ENCODE measurements around the gene SLC5A10.

The SLC5A10 gene

DNA sequence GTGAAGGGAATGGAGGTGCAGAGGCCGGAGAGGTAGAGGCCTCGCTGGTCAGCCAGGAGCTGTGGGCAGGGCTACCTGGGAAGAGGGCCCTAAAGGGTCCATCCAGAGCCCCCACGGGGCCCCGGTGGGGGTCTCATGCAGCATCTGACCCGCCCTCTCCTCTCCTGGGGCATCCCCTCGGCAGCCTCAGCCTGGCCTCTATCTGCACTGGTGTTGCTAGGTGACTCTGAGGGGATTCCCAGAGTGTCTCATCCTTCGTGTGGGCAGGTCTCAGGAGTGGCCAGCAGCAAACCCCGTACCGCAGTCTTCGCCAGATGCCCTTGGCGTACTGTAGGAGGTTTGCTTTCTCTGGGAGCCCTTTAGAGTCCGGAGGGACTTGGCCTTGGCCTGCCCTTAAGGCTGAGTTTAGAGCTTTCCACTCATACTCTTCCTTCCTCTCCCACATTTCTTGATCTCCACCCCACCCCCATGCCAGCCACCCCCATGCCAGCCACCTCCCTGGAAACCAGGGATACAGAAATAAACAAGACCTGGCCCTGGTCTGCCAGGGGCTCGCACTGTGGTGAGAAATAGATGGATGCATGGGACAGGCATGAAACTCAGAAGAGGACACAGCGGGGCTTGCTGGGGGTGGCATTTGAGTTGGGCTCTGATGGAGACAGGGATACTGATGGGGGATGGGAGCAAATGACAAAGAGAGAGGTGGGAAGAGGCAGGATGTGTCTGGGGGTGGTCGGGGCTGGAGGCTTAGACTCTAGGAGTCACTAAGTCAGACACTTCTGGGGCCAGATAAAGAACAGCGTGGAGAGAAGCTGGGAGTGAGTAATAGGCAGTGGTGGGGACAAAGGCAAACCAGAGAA lies 9.9 kb downstream of the SLC5A10 start:
- DNase-seq (ENCODE audit: low read depth in 1 of 2, low spot score in 1 of 2), result no peak
- TF ChIP-seq JUND (IDR thresholded peaks at IDR 0.05; ENCODE audit: low read depth), result no peak
- in situ Hi-C loops (cut with HindIII; ENCODE audit: low pct_unique_long_range_greater_than_20kb, low sequenced_read_pairs), result no loop called here

DNA sequence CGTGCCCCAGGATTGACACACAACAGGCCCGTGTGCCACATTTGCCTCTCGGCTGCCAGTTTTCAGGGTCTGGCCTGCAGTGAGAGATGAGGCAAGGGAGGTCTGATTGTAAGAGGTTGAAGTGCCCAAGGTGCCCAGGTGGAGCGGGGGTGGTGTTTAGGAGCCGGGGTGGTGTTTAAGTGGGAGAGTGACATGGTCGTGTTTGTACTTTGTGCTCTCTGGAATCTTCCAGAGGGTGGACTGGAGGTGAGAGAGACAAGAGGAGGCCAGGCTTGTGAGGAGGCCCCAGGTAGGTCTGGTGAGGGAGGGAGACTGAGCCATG lies 10.5 kb downstream of the SLC5A10 start:
- DNase-seq (ENCODE audit: low read depth in 1 of 2, low spot score in 1 of 2), result no peak
- no peak for TF ChIP-seq JUND (IDR thresholded peaks at IDR 0.05; ENCODE audit: low read depth)
- in situ Hi-C loops (cut with HindIII; ENCODE audit: low pct_unique_long_range_greater_than_20kb, low sequenced_read_pairs), result no loop called here

DNA sequence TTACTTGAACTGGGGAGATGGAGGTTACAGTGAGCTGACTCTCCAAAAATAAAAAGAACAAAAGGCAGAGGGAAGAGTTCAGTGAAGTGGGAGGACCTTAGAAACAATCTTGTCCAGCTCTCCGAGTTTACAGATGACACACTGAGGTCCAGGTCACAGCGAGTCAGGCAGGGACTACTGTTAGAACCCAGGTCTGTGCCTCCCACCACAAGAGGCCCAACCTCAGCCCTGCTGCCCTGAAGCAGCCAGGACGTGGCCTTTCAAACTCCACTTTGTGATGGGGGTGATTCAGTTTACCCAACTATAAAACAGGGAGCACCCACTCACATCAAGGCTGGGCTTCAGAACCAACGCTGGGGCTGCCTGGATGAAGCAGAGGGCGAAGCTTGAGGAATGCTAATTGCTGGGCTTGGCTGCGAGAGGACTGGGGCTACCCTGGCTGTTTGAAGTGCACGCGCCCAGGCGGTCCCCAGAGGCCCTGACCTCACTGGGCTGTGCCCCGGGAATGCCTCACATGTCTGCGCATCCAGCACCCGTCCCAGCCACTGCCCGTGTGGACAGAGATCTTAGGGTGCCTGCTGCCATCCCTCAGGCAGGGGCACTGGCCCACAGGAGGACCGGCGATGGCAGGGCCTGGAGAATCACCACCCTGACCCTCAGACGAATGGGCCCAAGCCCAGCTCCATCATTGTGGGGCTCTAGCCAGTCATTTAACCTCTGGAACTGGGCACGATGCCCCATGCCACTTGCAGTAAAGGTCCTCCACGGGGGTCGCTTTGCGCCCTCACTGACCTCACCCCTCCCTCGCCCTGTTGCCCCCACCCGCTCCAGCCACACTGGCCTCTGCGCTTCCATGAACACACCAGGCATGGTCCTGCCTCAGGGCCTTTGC lies 11.4 kb downstream of the SLC5A10 start:
- in situ Hi-C loops (cut with HindIII; ENCODE audit: low pct_unique_long_range_greater_than_20kb, low sequenced_read_pairs), result no loop called here
- TF ChIP-seq JUND (IDR thresholded peaks at IDR 0.05; ENCODE audit: low read depth), result no peak
- DNase-seq (ENCODE audit: low read depth in 1 of 2, low spot score in 1 of 2), result no peak

DNA sequence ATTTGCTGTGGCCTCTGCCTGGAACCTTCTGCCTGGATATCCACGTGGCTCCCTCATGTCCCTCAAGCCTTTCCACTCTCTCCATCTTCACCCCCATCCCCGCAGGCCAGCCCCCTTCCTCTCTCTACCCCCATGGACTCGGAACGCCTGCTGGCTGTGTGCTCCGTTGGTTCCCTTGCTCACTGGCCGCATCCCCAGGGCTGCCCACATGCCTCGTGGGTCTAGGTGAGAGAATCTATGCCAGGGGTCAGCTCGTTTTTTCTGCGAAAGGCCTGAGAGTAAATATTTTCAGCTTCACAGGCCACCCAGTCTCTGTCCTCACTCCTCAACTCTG lies 12.0 kb downstream of the SLC5A10 start:
- TF ChIP-seq JUND (IDR thresholded peaks at IDR 0.05; ENCODE audit: low read depth), result no peak
- no peak for DNase-seq (ENCODE audit: low read depth in 1 of 2, low spot score in 1 of 2)
- in situ Hi-C loops (cut with HindIII; ENCODE audit: low pct_unique_long_range_greater_than_20kb, low sequenced_read_pairs), result no loop called here

DNA sequence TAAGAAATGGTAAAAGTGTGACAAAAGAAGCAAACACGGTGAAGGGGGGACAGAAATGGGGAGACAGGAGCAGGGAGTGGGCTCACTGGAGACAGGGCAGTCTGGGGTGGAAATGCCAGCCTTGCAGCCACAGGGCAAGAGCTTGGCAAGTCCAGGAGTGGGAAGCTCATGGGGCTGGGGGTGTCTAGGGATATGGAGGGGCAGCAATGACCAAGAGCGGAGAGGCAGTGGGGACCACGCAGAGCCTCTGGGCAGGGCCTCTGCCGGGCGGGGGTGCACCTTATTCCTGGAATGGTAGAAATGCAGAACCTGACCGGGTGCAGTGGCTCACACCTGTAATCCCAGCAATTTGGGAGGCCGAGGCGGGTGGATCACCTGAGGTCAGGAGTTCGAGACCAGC lies 12.6 kb downstream of the SLC5A10 start:
- TF ChIP-seq JUND (IDR thresholded peaks at IDR 0.05; ENCODE audit: low read depth), result no peak
- in situ Hi-C loops (cut with HindIII; ENCODE audit: low pct_unique_long_range_greater_than_20kb, low sequenced_read_pairs), result no loop called here

DNA sequence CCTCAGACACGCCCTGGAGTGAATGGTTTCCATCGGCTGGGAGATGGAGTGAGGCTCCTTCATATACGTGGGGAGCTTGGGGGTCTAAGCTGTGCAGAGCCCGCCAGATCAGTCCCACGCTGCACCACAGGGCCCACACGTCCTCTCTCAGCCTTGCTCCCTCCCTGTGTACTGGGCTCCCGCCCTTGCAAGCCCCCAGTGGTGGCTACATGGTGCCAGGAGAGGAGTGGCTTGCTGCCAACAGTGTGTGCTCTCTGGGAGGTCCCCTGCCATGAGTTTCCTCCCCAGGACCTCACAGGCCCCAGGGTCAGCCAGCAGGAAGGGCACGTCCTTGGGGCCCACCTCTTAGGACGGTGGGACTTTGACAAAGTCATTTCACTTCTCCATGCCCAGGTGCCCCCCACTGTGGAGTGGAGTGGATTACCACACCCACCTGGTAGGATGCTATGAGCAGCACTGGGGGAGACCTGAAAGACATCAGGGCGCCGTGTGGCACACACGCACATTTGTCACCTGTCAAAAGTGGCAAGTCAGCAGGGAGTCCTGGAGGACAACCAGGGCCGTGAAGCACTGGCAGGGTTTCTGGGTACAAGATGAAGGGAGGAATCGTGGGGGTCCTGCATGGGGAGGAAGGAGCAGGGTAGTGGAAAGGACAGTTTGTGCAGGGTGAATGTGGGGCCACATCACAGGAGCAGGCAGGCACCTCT lies 13.7 kb downstream of the SLC5A10 start:
- in situ Hi-C loops (cut with HindIII; ENCODE audit: low pct_unique_long_range_greater_than_20kb, low sequenced_read_pairs), result no loop called here
- DNase-seq (ENCODE audit: low read depth in 1 of 2, low spot score in 1 of 2), result no peak

More for the DNA sequence above, 12.6 kb downstream of the SLC5A10 start:
- no peak for DNase-seq (ENCODE audit: low read depth in 1 of 2, low spot score in 1 of 2)

DNA sequence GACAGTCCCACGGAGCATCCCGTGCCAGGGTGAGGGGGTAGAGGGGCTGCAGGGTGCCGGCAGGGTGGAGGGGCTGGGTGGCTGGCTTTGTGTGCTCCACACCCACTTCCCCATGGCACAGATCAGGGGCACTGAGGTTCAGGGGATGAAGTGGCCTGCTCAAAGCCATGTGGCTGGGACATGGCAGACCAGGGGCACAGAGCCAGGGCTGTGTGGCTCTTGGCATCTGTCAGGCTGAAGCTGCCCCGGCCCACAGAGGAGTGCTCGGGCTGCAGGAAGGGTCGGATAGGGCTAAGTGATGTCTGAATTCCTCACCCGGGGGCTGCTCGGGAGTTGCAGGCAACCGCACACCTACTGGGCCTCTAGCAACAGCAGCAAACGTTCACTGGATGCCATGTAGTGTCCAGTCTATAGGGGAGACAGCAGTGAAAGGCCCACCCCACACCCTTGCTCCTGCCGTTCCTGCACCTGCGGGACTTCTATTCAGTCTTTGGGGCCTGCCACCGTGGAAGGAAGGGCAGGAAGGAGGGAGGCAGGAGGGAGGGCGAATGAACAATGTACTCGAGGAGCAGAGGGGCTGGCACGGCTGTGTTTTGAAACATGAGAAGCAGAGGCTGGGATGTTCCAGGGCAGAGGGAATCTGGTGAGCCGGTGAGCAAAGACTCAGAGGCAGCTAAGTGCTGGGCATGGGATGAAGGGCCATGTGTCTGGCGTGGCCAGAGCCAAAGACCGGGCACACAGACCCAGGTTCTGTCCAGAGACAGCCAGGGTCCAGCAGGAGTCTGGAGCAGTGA lies 15.1 kb downstream of the SLC5A10 start:
- TF ChIP-seq JUND (IDR thresholded peaks at IDR 0.05; ENCODE audit: low read depth), result no peak
- in situ Hi-C loops (cut with HindIII; ENCODE audit: low pct_unique_long_range_greater_than_20kb, low sequenced_read_pairs), result no loop called here
- DNase-seq (ENCODE audit: low read depth in 1 of 2, low spot score in 1 of 2), result no peak

More for the DNA sequence above, 13.7 kb downstream of the SLC5A10 start:
- TF ChIP-seq JUND (IDR thresholded peaks at IDR 0.05; ENCODE audit: low read depth), result no peak

- in situ Hi-C loops (cut with HindIII; ENCODE audit: low pct_unique_long_range_greater_than_20kb, low sequenced_read_pairs), result no loop called here
- no peak for TF ChIP-seq JUND (IDR thresholded peaks at IDR 0.05; ENCODE audit: low read depth)
- peak in 1 of 2 experiments; percentile 59 for DNase-seq (ENCODE audit: low read depth in 1 of 2, low spot score in 1 of 2)
Observed at GRCh38 chr17:18967916-18968315, 16.0 kb downstream of the SLC5A10 start.

DNA sequence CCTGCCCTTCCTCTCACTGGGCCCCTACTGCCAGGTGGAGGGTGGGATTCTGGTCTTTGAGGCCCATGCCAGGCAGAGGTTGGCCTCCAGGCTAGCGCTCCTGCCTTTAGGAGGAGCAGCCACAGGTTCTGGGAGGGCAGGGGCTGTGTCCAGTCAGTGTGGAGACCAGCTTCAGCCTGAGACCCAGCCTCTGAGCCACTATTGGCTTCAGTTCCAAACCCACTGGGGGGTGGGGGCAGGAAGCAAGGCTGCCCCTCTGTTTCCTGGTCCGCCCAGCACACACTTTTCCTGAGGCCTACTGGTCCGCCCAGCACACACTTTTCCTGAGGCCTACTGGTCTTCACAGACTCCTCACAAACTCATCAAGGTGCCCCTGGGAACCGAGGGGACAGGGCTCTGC lies 16.4 kb downstream of the SLC5A10 start:
- in situ Hi-C loops (cut with HindIII; ENCODE audit: low pct_unique_long_range_greater_than_20kb, low sequenced_read_pairs), result no loop called here
- no peak for TF ChIP-seq JUND (IDR thresholded peaks at IDR 0.05; ENCODE audit: low read depth)
- no peak for DNase-seq (ENCODE audit: low read depth in 1 of 2, low spot score in 1 of 2)

DNA sequence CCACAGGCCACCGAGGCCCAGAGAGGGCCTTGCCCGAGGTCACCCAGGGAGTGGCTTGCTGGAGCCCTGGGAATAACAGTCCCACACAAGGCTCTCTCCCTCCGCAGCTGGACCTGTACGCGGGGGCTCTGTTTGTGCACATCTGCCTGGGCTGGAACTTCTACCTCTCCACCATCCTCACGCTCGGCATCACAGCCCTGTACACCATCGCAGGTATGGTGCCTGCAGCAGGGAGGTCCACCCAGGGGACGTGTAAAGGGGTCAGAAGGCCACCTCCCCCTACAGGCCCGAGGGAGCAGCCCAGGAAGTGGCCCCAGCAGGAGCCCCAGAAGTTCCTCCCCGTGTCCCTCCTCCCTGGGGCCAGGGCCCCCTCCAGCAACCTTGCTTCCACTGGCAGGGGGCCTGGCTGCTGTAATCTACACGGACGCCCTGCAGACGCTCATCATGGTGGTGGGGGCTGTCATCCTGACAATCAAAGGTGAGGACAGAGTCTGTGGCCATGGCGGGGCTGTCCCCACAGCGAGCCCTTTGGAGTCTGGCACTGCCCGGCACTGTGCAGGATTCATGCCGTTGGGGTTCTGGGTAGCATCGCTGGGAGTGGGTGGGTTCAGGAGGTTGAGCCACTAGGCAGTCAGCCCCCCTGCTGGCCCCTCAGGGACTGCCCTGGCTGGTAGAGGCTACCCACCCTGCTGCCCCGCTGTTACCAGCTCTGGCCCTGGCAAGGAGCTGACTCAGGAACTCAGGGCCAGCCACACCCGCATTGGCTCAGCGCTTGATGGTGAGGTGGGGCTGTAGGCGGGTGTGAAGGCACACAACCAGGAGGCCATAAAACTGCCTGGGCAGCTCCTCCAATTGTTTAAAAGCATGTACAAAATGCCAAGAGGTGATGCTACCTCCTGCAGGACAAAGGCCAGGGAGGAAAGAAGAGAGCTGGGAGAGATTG lies 17.3 kb downstream of the SLC5A10 start:
- no peak for DNase-seq (ENCODE audit: low read depth in 1 of 2, low spot score in 1 of 2)
- no peak for TF ChIP-seq JUND (IDR thresholded peaks at IDR 0.05; ENCODE audit: low read depth)
- in situ Hi-C loops (cut with HindIII; ENCODE audit: low pct_unique_long_range_greater_than_20kb, low sequenced_read_pairs), result no loop called here
